ENCODE measurements around the gene ACAT1. TPM values are rescaled to one million over a fixed set of nuclear protein-coding genes. Genes with fewer than 3 reads are reported as not detected.

Gene ACAT1
- total RNA-seq, 1 experiment from 2014 or later, result 97.5 TPM

GRCh38 chr11:108122166-108122628 lies 830 bp downstream of the ACAT1 start:
- in situ Hi-C loops (cut with HindIII; ENCODE audit: low pct_unique_long_range_greater_than_20kb, low sequenced_read_pairs) (no loop called here), intact Hi-C loops (cut with micrococcal nuclease; ENCODE audit: unreplicated experiment) (no loop called here)
- BruUV-seq (replicated peaks), result no TSS peak
- TF ChIP-seq SIN3A (IDR thresholded peaks at IDR 0.05; ENCODE audit: borderline replicate concordance, insufficient read depth, low read depth, low read length) (no peak), CTCF (IDR thresholded peaks at IDR 0.05) (no peak), REST (IDR thresholded peaks at IDR 0.05; ENCODE audit: insufficient read depth in 1 of 2, low read depth in 2 of 2, low read length in 1 of 2) (no peak), POLR2AphosphoS5 (IDR thresholded peaks at IDR 0.05; ENCODE audit: low read depth, low read length) (no peak), TCF7L2 (IDR thresholded peaks at IDR 0.05; ENCODE audit: low read depth, low read length) (no peak)
- no peak for DNase-seq (ENCODE audit: low read depth, low spot score)
- Histone ChIP-seq H3K27ac (ENCODE audit: low read length) (peak overlapping the region; percentile 86), H3K4me3 (ENCODE audit: low read depth in 2 of 2, low read length in 2 of 2) (peak overlapping the region; percentile 72 to 92), H3K36me3 (ENCODE audit: control insufficient read depth, insufficient read depth, low read length) (no peaks in the 10 kb centered on the region; the same call in 1 of the 2 replicates), H3K9me3 (ENCODE audit: control insufficient read depth, insufficient read depth, low read depth, low read length) (no peaks in the 10 kb centered on the region), H3K4me1 (ENCODE audit: control insufficient read depth, insufficient read depth, low read length) (peaks cover 23% of the 10 kb centered on the region), H3K27me3 (ENCODE audit: control insufficient read depth, insufficient read depth, low read length) (no peaks in the 10 kb centered on the region)
- CTCF ChIA-PET, result interaction anchor here (0.5 to 0.8 kb wide), 2 partner anchors 37 to 113 kb away, joined by 3 to 4 read pairs; no protein-coding TSS in a partner anchor
- no peak; the same call in 1 of the 2 replicates for ATAC-seq
- POLR2A ChIA-PET, result interaction anchor here (0.6 kb wide), 1 partner anchor 9 kb away, joined by 6 read pairs; no protein-coding TSS in a partner anchor

- TSS peak; percentile 43 for BruUV-seq (replicated peaks)
- no peaks in the 10 kb centered on the region for H3K9me3 ChIP-seq (ENCODE audit: control insufficient read depth, insufficient read depth, low read depth, low read length)
- intact Hi-C loops (cut with micrococcal nuclease; ENCODE audit: unreplicated experiment), result no loop called here
- TF ChIP-seq CTCF (IDR thresholded peaks at IDR 0.05), result no peak
- TF ChIP-seq POLR2AphosphoS5 (IDR thresholded peaks at IDR 0.05; ENCODE audit: low read depth, low read length), result no peak
- no peak for TF ChIP-seq TCF7L2 (IDR thresholded peaks at IDR 0.05; ENCODE audit: low read depth, low read length)
- TF ChIP-seq REST (IDR thresholded peaks at IDR 0.05; ENCODE audit: insufficient read depth in 1 of 2, low read depth in 2 of 2, low read length in 1 of 2), result no peak
- no peak for TF ChIP-seq SIN3A (IDR thresholded peaks at IDR 0.05; ENCODE audit: borderline replicate concordance, insufficient read depth, low read depth, low read length)
- no peaks in the 10 kb centered on the region; the same call in 1 of the 2 replicates for H3K36me3 ChIP-seq (ENCODE audit: control insufficient read depth, insufficient read depth, low read length)
- peaks cover 23% of the 10 kb centered on the region for H3K4me1 ChIP-seq (ENCODE audit: control insufficient read depth, insufficient read depth, low read length)
- DNase-seq (ENCODE audit: low read depth, low spot score) (no peak), ATAC-seq (no peak)
- no peak overlapping the region for H3K27ac ChIP-seq (ENCODE audit: low read length)
- no peak overlapping the region for H3K4me3 ChIP-seq (ENCODE audit: low read depth in 2 of 2, low read length in 2 of 2)
- CTCF ChIA-PET, result no interaction called here
- no peaks in the 10 kb centered on the region for H3K27me3 ChIP-seq (ENCODE audit: control insufficient read depth, insufficient read depth, low read length)
- in situ Hi-C loops (cut with HindIII; ENCODE audit: low pct_unique_long_range_greater_than_20kb, low sequenced_read_pairs), result no loop called here
- POLR2A ChIA-PET, result no interaction called here
These were observed 3.7 kb downstream of the ACAT1 start for GRCh38 chr11:108125096-108125495.

All from Panc1 (cell line).